GM15510 (cell line): Measurements from ENCODE around the gene OVCH2.

Experiments used
- POLR2A ChIP-seq: IDR thresholded peaks from 3 replicates; pipeline ENCODE4 v1.6.1; 2011; ENCODE audit warnings: borderline replicate concordance; ENCODE audit not compliant: insufficient read length; ENCODE audit errors: extremely low read depth

Gene OVCH2, protein sequence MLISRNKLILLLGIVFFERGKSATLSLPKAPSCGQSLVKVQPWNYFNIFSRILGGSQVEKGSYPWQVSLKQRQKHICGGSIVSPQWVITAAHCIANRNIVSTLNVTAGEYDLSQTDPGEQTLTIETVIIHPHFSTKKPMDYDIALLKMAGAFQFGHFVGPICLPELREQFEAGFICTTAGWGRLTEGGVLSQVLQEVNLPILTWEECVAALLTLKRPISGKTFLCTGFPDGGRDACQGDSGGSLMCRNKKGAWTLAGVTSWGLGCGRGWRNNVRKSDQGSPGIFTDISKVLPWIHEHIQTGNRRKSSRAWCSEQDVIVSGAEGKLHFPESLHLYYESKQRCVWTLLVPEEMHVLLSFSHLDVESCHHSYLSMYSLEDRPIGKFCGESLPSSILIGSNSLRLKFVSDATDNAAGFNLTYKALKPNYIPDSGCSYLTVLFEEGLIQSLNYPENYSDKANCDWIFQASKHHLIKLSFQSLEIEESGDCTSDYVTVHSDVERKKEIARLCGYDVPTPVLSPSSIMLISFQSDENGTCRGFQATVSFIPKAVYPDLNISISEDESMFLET

DNA sequence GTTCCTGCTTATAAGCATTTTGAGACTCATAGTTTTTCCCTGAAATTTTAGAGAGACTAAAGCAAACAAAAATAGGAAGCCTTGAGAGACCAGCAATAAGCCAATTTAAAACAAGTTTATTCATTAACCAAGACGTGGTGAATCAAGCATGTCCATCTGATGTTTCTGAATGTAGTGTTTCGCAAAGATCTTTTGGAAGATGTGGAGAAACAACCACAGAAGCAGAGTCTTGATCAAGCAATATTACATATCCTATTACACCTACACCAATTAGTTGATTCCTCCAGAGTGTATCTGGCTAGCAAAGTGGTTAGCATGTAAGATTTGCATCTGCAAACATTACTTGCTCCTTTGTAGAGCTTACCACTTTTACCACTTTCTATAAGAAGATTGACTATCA, at the start of gene OVCH2:
TSS of gene OVCH2 (minus strand) at position 101 of the 400 bp plus-strand sequence. CDS start at position 18, 83 bp downstream.
- no peak for TF ChIP-seq POLR2A

DNA sequence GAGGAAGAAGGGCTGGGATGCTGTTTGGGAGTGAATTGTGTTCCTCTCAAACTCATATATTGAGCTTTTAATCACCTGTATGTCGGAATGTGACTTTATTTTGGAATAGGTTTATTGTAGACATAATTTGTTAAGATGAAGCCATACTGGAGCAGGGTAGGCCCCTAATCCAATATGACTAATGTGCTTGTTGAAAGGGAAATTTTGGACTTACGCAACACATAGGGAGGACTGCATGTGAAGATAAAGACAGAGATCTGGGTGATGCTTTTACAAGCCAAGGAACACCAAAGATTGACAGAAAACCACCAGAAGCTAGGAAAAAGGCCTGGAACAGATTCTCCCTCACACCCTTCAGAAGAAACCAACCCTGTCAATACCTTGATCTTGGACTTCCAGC, 43.2 kb upstream of the OVCH2 start:
- TF ChIP-seq POLR2A: no peak

DNA sequence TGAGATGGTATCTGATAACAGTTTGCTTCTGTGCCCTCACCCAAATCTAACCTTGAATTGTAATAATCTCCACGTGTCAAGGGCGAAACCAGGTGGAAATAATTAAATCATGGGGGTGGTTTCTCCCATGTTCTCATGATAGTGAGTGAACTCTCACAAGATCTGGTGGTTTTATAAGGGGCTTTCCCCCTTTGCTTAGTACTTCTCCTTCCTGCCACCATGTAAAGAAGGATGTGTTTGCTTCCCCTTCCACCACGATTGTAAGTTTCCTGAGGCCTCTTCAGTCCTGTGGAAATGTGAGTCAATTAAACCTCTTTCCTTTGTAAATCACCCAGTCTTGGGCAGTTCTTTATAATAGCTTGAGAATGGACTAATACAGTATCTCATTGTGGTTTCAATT, 8.5 kb upstream of the OVCH2 start:
- TF ChIP-seq POLR2A: no peak

DNA sequence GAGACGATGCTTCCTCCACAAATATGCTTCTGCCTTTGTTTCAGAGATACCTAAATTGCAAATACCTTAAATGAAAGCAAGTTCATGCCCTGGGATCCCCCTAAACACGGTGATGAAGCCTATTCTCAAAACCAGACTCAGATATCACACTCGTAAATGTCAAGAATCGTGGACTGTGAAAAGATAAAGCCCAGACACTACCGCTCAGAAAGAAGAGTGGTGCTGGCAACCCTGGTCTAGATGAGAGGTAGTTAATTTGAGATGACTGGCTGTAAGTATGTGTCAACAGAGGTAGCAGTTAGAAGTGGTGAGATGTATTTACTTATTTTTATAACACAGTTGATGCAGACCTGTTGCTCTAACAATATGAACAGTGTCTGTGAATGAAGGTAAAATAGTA, 2.5 kb downstream of the OVCH2 start:
- no peak for TF ChIP-seq POLR2A

DNA sequence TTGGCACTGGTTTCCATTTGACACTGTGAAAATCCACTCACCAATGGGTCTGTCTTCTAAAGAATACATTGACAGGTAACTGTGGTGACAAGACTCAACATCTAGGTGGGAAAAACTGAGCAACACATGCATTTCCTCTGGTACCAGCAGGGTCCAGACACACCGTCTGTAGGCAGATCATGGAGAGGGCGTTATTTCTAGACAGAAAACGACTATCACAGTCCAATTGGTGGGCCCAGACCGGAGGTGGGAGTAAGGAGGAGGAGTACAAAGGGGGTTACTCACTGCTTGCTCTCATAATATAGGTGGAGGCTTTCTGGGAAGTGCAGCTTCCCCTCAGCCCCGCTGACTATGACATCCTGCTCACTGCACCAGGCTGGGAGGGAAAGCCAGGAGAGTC, 9.9 kb downstream of the OVCH2 start:
- TF ChIP-seq POLR2A: no peak

DNA sequence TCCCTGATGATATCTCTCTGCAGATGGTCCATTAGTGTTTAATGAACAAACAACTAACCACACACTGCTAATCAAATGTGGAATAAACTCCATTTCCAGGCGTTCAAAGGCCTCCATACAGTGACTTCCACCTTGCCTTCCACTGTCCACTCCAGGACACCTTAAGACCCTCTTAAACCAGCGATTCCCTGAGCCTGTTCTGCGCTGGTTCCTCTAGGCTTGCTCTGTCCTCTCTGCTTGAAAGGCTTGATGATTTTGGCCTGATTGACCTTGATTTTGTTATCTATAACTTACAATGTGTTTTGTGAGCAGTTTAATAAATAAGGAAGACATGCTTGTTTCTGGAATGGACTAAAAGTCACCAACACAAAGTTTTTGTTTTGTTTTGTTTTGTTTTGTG, 12.0 kb downstream of the OVCH2 start:
- no peak for TF ChIP-seq POLR2A

DNA sequence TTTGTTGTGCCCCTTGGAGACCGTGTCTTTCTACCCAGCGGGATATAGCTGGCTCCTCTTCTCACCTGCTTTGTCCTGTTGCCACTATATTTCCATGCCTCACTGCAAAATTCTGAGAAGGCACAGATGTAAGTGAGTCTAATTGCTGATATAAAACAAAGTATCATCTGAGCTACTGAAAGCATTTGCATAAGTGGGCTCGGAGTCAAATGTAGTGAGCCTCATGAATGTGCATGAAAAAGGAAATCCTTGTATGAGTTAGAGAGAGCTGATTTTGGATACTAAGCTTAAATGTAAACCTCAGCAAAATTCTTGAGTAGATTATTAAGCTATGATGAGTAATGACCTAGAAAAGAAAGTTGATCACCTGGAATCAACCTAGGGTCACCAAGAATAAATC, 13.9 kb downstream of the OVCH2 start:
- no peak for TF ChIP-seq POLR2A

DNA sequence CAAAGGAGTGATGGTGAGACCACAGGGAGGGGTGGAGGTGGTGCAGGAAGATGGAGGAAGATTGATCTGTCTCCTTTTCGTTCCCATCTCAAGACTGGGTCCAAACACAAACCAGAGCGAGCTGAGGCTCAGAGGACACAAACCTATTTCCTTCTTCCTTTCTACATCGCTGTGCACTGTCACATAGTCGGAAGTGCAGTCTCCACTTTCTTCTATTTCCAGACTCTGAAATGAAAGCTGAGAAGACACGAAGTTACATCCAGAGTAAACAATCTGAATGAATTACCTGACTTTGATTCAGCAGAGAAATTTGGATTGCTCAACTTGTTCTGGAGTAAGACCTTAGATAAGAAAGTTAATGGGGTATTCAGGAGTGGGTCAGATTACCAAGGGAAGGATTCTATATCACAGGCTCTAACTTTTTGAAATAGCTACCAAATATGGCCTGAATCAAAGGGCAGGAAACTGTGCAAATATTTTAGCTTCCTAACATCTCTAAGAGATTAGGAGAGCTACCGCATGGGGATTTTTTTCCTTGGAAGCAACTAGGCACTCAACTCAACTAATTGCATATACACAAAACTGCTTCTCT, 14.4 kb downstream of the OVCH2 start:
- TF ChIP-seq POLR2A: no peak

DNA sequence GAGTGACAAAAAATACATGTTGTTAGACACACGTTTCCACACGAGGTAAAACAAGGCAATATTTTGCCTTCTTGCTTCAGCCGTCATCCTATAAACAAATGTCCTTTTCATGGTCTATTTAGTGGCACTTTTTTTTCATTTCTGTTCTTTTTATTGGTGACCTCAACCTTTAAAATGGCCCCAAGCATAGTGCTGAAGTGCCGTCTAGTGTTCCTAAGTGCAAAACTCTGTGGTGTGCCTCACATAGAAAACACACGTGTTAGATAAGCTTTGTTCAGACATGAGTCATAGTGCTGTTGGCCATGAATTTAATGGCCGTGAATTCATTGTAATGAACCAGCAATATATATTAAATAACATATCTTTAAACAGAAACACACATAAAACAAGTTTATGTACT, 15.6 kb downstream of the OVCH2 start:
- no peak for TF ChIP-seq POLR2A

DNA sequence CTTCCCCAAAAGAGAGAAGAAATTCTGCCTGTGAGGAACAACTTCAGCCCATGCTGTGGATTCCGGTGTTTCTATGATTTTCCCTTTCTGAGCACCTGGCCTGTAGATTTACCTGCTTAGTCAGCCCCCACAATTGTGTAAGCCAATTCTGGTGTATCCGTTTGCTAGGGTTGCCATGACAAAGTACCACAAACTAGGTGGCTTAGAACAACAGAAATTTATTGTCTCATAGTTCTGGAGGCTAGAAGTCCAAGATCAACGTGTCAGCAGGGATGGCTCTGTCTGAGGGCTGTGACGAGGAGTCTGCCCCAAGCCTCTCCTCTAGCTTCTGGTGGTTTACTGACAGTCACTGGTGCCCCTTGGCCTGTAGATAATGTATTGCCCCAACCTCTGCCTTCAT, 17.0 kb downstream of the OVCH2 start:
- TF ChIP-seq POLR2A: no peak

DNA sequence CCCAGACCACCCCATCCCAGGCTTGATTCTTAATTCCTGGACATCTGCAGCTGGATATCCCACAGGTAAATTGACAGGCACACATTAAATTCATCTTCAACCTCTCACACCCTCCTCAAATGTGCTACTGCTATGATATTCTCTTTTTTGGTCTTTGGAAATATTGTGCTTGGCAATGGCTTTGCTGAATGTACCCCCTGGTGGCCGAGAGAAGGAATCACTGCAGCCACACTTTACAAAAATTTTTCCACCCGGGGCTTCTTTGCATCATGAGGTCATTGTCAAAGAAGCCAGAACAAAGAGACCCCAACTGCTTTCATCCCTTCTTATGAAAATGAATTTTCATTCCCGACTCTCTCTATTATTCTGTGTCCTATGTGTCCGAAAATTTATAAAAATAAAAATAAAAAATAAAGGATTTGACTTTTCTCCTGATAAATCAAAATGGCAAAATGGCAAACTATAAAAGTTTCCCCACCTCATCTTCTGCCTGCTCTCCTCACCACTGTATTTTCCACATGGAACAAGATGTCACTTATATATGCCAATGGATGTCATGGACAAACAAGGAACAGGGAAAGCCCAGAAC, 17.9 kb downstream of the OVCH2 start:
- TF ChIP-seq POLR2A: no peak

DNA sequence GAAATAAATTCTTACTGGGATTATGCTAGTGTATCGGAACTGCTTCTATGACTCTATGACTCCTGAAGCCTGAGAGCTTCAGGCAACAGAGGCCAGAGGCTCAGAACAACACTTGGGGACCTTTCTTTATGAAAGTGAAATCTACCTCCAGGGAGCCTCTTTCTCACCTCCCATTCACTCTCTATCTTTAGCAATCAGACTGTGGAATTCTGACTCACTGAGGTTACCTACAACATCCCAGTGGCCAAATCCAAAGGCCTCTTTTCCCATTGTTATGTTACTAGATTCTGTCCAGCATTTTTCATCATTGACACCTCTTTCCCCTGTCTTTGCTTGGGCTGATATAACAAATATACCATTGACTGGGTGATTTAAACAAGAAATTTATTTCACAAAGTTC, 18.9 kb downstream of the OVCH2 start:
- no peak for TF ChIP-seq POLR2A

DNA sequence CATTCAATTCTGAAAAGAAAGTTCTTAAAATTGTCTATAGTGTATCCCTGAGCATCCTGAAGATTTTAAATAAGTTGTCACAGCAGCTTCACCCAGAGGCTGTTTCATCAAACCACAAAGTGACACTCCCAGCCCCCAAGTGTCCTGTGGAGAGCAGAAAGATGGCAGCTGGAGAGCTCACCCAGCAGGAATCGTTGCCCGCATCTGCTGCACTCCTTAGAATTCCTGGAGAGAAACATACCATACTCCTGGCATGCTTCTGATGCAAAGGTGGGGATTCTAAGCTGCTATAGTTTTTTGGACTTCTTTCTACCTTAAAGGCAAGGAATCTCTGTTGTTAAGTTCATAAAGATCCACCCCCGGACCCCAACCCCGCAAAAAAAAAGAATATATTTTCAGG, 19.5 kb downstream of the OVCH2 start:
- no peak for TF ChIP-seq POLR2A

DNA sequence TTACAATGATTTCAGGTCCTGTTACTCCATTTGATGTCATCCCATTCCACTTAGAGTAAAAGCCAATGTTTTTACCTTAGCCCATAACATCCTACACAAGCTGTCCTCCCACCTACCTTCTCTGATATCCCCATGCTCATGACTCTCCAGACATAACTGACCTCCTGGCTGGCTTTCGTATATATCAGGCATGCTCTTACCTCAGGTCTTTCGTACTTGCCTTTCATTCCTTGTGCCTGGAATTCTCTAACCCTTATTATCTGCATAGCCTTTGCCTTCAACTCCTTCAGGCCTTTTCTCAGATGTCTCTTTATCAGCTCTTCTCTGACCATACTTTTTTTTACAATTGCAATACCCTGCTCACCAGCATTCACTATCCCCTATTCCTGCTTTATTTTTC, 22.7 kb downstream of the OVCH2 start:
- TF ChIP-seq POLR2A: no peak

DNA sequence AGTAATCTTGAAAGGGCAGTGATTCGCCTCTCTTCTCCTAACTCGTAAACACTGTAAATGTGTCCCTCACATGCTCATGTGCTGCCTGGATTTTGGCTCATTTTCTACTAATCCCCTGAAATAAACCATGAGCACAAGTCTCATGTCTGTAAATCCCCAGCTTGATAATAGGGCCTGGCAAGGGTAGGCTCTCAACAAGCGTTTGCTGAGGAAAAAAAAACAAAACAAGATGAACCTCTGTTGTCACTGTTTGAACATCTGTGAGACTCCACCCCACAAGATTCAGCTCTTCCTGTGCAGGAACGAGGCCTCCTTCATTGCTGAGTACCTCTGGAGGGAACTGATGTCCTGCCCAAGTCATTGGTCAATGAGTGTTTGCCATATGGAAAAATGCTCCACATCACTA, 28.5 kb downstream of the OVCH2 start:
- no peak for TF ChIP-seq POLR2A
